Epithelial cell of alveolus of lung (primary cell): ENCODE measurements around the gene RCOR1. TPM values are rescaled to one million over a fixed set of nuclear protein-coding genes. Genes with fewer than 3 reads are reported as not detected.

Experiments
- total RNA-seq: library from RNA; depleted of rRNA; stranded (reverse); fragments of >200 nt; gene quantifications from 2 replicates; pipeline ENCODE4 v1.2.1, GENCODE V29; 2015

Gene RCOR1
- 11.6 and 13.1 TPM in 2 replicates for total RNA-seq

DNA sequence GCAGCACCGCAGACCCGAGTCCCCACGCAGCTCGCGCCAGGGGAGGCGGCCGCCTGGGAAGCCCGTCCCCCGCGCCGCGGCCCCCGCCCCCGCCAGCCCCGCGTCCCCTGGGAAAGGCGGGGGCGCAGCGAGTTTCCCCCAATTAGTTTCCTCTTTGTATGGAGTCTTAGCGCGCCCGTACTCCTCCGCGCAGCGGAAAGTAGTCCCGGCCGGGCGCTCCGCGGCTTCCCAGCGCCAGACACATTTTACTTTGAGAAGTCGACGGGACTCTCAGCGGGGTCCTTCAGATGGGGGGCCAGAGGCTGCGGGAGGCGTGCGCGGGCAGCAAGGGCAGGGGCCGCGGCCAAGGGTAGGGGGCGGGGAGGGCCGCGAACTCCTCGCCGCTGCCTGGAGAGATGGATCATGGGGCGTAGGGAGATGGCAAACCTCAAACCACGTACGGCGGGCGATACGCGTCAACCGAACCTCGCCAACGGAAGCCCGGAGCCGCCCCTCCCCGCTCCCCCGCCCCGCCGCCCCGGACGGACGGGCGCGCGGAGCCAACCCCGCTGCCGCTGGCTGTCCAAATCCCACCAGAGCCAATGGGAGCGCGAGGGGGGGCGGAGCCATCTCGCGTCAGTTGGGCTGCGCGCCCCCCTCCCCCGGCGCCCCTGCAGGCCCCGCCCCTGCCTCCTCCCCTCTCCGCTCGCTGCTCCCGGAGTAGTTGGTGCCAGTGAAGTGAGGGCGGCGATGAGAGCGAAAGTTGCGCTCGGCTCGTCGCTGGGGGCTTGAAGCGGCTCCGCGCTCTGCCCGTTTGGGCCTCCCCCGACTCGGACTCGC is at the start of gene RCOR1:
Gene RCOR1 (plus strand): TSS at position 706 of the 819 bp plus-strand sequence. CDS start 238 bp downstream, outside the sequence.

DNA sequence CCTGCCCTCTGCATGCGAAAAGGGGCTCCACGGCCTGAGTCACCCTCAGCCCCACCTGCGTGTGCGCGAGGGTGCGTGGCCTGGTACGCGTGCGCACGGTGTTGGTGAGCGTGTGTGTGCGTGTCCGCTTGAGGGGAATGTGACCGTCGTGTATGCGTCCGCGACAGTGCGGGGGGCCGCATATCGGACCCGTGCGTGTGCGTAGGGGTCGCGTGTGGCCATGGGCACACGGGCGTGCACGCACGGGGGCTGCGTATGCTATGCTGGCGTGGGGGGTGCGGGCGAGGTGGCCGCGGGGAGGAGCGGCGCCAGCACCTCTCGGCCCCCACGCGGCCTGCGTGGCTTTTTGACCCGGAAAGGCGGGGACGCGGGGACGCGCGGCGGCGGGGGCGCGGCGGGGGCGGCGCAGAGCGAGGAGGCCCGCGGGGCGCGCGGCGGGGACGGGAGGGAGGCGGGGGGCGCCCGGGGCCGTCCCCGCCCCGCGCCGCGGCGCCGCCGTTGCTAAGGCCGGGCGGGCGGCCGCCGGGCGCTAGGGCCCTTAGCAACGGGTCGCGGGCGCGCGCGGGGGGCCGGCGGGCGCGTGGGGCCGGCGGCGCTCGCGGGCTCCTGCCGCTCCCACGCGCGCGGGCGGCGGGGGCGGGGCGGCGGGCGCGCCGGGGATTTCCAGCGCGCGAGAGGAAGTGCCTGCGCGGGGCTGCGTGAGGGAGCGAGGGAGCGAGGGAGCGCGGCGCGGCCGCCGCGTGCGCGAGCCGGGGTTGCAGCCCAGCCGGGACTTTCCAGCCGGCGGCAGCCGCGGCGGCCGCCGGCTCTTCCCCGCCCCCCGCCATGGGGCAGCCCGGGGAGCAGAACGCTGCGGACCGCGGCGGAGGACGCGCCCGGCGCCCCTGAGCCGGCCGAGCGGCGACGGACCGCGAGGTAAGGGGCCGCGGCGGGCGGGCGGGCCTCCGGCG is 184.6 kb downstream of the RCOR1 start, which contains the start of gene TRAF3:
Gene TRAF3 (plus strand): TSS at position 689 of the 950 bp plus-strand sequence. CDS start 92,753 bp downstream, outside the sequence.

Other genes starting within 250 kb of the RCOR1 start
- 41.0 and 41.1 TPM in 2 replicates for gene CINP, start 229.8 kb upstream of the RCOR1 start, total RNA-seq
- 8.9 and 11.1 TPM in 2 replicates for gene TECPR2, start 229.7 kb upstream of the RCOR1 start, total RNA-seq
- gene ANKRD9, start 82.9 kb upstream of the RCOR1 start, total RNA-seq = 15.9 and 16.4 TPM in 2 replicates
- 14.0 and 21.6 TPM in 2 replicates for gene TRAF3, start 184.8 kb downstream of the RCOR1 start, total RNA-seq